Measurements from ENCODE around the gene ARHGAP31. TPM values are rescaled to one million over a fixed set of nuclear protein-coding genes. Genes with fewer than 3 reads are reported as not detected.
A peak's percentile ranks its signal among the peaks of the same experiment; 100 is the strongest.

Gene ARHGAP31
- polyA plus RNA-seq, 3 donors = 10.6 to 14.4 (median 14.2) TPM

DNA sequence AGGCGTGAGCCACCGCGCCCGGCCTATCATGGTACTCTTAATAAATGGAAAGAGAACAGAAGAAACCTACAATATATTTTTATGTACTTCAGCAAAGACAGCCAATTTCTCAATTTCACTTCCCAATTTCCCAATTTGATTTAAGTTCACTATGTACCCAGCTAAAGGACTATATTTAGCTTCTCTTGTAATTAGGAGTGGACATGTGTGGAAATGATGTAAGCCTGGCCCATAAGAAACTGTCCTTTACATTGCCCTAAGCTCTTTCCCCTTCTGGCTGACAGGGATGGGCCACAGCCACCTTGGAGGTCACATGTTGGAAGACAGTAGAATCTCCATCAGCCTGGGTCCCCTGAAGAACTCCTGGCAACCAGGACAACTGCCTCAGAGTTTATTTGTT lies 163.1 kb downstream of the ARHGAP31 start:
- no peak for DNase-seq (ENCODE audit: extremely low read depth in 1 of 11, low read depth in 9 of 11, low spot score in 4 of 11)

DNA sequence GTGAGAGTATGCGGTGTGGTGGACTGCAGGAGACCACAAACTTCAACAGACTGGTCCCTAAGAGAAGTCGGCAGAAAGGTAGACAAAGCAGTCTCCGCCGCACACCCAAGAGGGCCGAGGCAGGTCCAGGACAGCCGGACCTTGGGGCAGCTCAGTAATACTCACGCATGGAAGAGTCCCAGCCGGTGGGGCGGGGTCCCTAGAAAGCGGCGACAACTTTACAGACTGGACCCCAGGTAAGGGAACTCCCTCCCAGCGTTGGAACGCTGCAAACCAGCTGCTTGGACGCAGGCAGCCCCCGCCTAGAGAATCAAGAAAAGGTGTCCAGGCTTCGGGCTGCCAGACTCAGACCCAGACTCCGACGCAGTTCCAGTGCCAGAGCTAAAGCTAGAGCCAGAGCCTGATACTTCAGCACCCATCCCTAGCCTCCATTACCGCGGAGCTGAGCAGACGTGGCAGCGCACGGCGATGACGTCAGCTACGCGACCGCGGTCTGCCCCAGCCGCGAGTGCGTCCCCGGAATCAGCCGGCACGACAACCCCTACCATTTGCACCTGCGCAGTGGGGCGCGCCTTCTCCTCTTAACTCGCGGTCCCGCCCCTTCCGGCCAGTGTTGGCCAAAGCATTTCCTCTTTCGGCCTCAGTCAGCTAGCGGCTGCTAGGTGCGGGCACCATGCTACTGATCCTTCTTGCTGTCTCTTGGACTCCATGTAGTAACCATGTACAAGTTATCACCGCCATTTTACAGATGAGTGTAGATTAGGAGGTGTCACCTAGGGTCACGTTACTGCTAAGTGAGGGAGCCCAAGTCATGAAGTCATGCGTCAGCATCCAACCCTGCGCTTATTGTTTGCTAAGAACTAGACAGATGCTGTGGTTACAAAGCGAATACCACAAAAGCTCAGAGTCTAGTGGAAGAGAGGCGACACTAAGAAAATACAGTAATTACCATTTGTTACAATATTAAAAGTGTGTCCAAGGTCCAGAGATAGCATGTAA lies 169.3 kb downstream of the ARHGAP31 start, which contains the start of gene TMEM39A:
TSS of gene TMEM39A (minus strand) at position 445 of the 999 bp plus-strand sequence. CDS start 1,541 bp downstream, outside the sequence.
- DNase-seq (ENCODE audit: extremely low read depth in 1 of 11, low read depth in 9 of 11, low spot score in 4 of 11) = peak; percentile 94 to 99 (median 98)

DNA sequence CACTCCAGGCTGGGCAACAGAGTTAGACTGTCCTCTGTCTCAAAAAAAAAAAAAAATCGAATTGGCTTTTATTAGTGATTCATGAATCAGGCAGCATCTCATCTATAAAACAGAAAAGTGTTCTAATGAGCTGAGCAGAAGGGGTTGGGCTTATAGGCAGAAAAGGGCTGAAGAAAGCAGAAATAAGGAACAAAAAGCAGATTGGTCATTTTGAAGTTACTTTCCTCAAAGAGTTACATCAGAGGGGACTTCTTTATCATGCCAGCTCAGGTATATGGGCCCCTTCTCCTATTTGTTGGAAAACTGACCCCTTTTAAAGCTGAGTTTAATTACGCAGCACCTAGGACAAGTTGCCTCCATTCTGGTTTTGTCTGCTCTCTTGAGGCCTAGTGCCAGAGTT lies 173.9 kb downstream of the ARHGAP31 start:
- DNase-seq (ENCODE audit: extremely low read depth in 1 of 11, low read depth in 9 of 11, low spot score in 4 of 11) = peak in 1 of 11 donors; percentile 1

DNA sequence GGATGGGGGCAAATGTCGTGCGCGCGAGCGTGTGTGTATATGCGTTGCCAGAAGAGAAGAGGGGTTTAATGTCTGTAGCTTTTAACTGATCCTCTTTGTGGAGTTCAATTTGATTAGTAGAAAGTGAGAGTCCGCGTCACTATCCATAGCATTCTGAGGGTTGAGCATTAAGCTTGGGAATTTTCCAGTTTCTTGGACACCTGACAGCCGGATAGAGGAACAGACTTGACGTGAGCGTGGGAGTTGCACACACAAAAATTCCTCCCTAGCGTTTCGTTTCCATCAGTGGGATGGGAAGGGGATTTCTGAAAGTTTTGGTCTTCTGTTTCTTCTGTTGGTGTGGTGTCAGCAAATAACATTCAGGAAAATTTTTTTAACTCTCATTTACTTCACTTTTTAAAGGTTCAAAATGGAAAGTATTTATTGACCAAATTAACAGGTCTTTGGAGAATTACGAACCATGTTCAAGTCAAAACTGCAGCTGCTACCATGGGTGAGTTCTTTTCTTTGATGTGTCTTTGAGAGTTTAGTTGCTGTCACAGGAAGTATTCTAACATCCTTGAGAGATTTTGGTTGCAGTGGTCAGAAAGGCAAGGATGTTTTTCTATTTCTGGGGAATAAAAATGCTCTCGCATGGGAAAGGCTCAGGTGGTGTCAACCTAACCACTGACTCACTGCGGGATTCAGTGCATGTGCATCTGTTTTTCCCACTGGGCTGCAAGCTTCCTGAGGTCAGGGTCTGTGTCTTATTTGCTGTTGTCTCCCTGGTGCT lies 175.4 kb downstream of the ARHGAP31 start:
- peak in 9 of 11 donors; percentile 10 to 46 (median 22) for DNase-seq (ENCODE audit: extremely low read depth in 1 of 11, low read depth in 9 of 11, low spot score in 4 of 11)

Other genes with a start within 250 kb of the ARHGAP31 start
- gene TEX55, start 148.2 kb upstream of the ARHGAP31 start, polyA plus RNA-seq (ENCODE audit: insufficient read length in 3 of 3) = not detected
- gene UPK1B, start 120.8 kb upstream of the ARHGAP31 start, polyA plus RNA-seq (ENCODE audit: insufficient read length in 3 of 3) = 10 to 100 TPM in 1 of 3 donors, 1 to 10 TPM in 2; 3.5 to 11.5 (median 9.1) TPM
- 10 to 100 TPM; 30.1 to 33.0 (median 32.1) TPM for gene B4GALT4, start 53.5 kb upstream of the ARHGAP31 start, polyA plus RNA-seq (ENCODE audit: insufficient read length in 3 of 3)
- 10 to 100 TPM; 51.1 to 56.7 (median 53.1) TPM for gene TMEM39A, start 169.2 kb downstream of the ARHGAP31 start, polyA plus RNA-seq (ENCODE audit: insufficient read length in 3 of 3)
- gene POGLUT1, start 174.6 kb downstream of the ARHGAP31 start, polyA plus RNA-seq (ENCODE audit: insufficient read length in 3 of 3) = 10 to 100 TPM; 22.9 to 28.2 (median 27.7) TPM
- 100 to 1,000 TPM in 2 of 3 donors, 10 to 100 TPM in 1; 95.8 to 104 (median 103) TPM for gene TIMMDC1, start 204.2 kb downstream of the ARHGAP31 start, polyA plus RNA-seq (ENCODE audit: insufficient read length in 3 of 3)

Measured in renal cortex interstitium (tissue), 11 donors.